NB4 (cell line): ENCODE measurements around the gene LTB4R.

Experiments
- CTCF ChIP-seq: IDR thresholded peaks from one replicate; pipeline ENCODE4 v1.5.1; 2012; ENCODE audit warnings: low read depth, low read length
- MAX ChIP-seq: IDR thresholded peaks from 2 replicates; pipeline ENCODE4 v1.6.1; 2011; ENCODE audit warnings: low read depth, low read length
- MYC ChIP-seq: IDR thresholded peaks from 2 replicates; pipeline ENCODE4 v1.6.1; 2011; ENCODE audit warnings: low read depth, low read length
- POLR2A ChIP-seq: IDR thresholded peaks from 2 replicates; pipeline ENCODE4 v1.6.1; 2011; ENCODE audit warnings: mild to moderate bottlenecking; ENCODE audit not compliant: insufficient read length; ENCODE audit errors: extremely low read depth

- TF ChIP-seq CTCF = no peak
- TF ChIP-seq POLR2A = no peak
- TF ChIP-seq MAX = peak; percentile 99
- TF ChIP-seq MYC = peak; percentile 99
These were observed 33.5 kb upstream of the LTB4R start for GRCh38 chr14:24277606-24278321.
